Retina (tissue), 1 donor: ENCODE results near the gene PHF20.
"Not testable (repeated sequence)": the region's sequence is repeated elsewhere in the genome, so short reads cannot be mapped to it uniquely, and the experiment has no call there.

Experiments
- DNase-seq: peaks from one replicate; pipeline ENCODE4 v3.0.0-alpha.2; 2016

The PHF20 gene

GRCh38 chr20:35739294-35740163 lies 32.3 kb upstream of the PHF20 start:
- DNase-seq, result no peak

GRCh38 chr20:35741892-35742740 lies 29.7 kb upstream of the PHF20 start, which contains the start of gene RBM39:
TSS of gene RBM39 (minus strand) at chr20:35742260. CDS start at chr20:35740874, 1,386 bp downstream.
- DNase-seq, result peak; percentile 100

- no peak for DNase-seq
Observed at GRCh38 chr20:35742741-35743523, 28.9 kb upstream of the PHF20 start.

GRCh38 chr20:35743693-35744491 lies 27.9 kb upstream of the PHF20 start:
- DNase-seq, result no peak

- DNase-seq, result not testable (repeated sequence)
Observed at GRCh38 chr20:35744492-35744841, 27.3 kb upstream of the PHF20 start.

- DNase-seq, result no peak
Observed at GRCh38 chr20:35750611-35751010, 21.2 kb upstream of the PHF20 start.

- no peak for DNase-seq
Observed at GRCh38 chr20:35756404-35756803, 15.4 kb upstream of the PHF20 start.

GRCh38 chr20:35757098-35757705 lies 14.6 kb upstream of the PHF20 start:
- DNase-seq, result no peak

GRCh38 chr20:35761548-35761947 lies 10.3 kb upstream of the PHF20 start:
- not testable (repeated sequence) for DNase-seq

- no peak for DNase-seq
Observed at GRCh38 chr20:35762461-35762860, 9.4 kb upstream of the PHF20 start.

- DNase-seq, result not testable (repeated sequence)
Observed at GRCh38 chr20:35764936-35765335, 6.9 kb upstream of the PHF20 start.

- DNase-seq, result no peak
Observed at GRCh38 chr20:35766843-35767242, 5.0 kb upstream of the PHF20 start.

GRCh38 chr20:35767683-35768481 lies 3.9 kb upstream of the PHF20 start:
- no peak for DNase-seq

GRCh38 chr20:35768731-35769664 lies 2.8 kb upstream of the PHF20 start:
- DNase-seq, result peak; percentile 65

GRCh38 chr20:35771367-35771688 lies 487 bp upstream of the PHF20 start:
- DNase-seq, result no peak

- DNase-seq, result no peak
Observed at GRCh38 chr20:35772563-35773058, 796 bp downstream of the PHF20 start.

GRCh38 chr20:35773154-35773751 lies 1.4 kb downstream of the PHF20 start:
- no peak for DNase-seq

GRCh38 chr20:35774391-35774790 lies 2.6 kb downstream of the PHF20 start:
- DNase-seq, result no peak

- DNase-seq, result no peak
Observed at GRCh38 chr20:35776513-35777101, 4.8 kb downstream of the PHF20 start.
